CD8-positive, alpha-beta memory T cell (primary cell): ENCODE data around the gene LIMK2. TPM values are rescaled to one million over a fixed set of nuclear protein-coding genes. Genes with fewer than 3 reads are reported as not detected.
"Not testable (repeated sequence)": the region's sequence is repeated elsewhere in the genome, so short reads cannot be mapped to it uniquely, and the experiment has no call there.

Experiments used
- CTCF ChIA-PET: fragments of 350-600 bp; sonication (Branson Sonifier 250); formaldehyde crosslinking; loops from one replicate; lab custom pipeline; 2021; ENCODE audit warnings: antibody characterized with exemption; lab: Charles Lee
- POLR2A ChIA-PET: fragments of 350-600 bp; sonication (Branson Sonifier 250); formaldehyde crosslinking; loops from one replicate; lab custom pipeline; 2021; ENCODE audit warnings: antibody characterized with exemption; lab: Charles Lee
- DNase-seq, 5 donors: peaks; one replicate each; pipeline versions ENCODE4 v3.0.0 to v3.0.0-alpha.2; 2020 to 2022; ENCODE audit warnings: mixed read lengths in 1 of 5
- H3K27ac ChIP-seq: one replicate; pipeline ENCODE4 v1.7.0; 2013; ENCODE audit warnings: low read depth, mild to moderate bottlenecking, low read length, moderate library complexity
- H3K27me3 ChIP-seq: 2 replicates; pipeline ENCODE4 v1.7.0; 2013; ENCODE audit warnings: low read length, mild to moderate bottlenecking; ENCODE audit not compliant: insufficient read depth, poor library complexity, severe bottlenecking
- H3K36me3 ChIP-seq: 2 replicates; pipeline ENCODE4 v1.7.0; 2013; ENCODE audit warnings: mild to moderate bottlenecking, low read length, moderate library complexity; ENCODE audit not compliant: insufficient read depth
- H3K4me1 ChIP-seq: 2 replicates; pipeline ENCODE4 v1.7.0; 2013; ENCODE audit warnings: mild to moderate bottlenecking, low read length, moderate library complexity; ENCODE audit not compliant: insufficient read depth
- H3K4me3 ChIP-seq: 2 replicates; pipeline ENCODE4 v1.7.0; 2013; ENCODE audit warnings: mild to moderate bottlenecking, low read length
- H3K9me3 ChIP-seq: 2 replicates; pipeline ENCODE4 v1.7.0; 2013; ENCODE audit warnings: mild to moderate bottlenecking, low read length
- H3K27ac Mint-ChIP-seq, 8 donors: one replicate each; pipeline ENCODE4 v1.8.0; 2020 to 2021; ENCODE audit warnings: mixed read lengths in 8 of 8, mild to moderate bottlenecking in 6 of 8, inconsistent platforms in 3 of 8, moderate library complexity in 3 of 8
- H3K27me3 Mint-ChIP-seq, 2 donors: one replicate each; pipeline ENCODE4 v1.8.0; 2020 to 2021; ENCODE audit warnings: mixed read lengths in 2 of 2, mild to moderate bottlenecking in 1 of 2, moderate library complexity in 1 of 2
- H3K36me3 Mint-ChIP-seq, 3 donors: one replicate each; pipeline ENCODE4 v1.8.0; 2020 to 2021; ENCODE audit warnings: mixed read lengths in 3 of 3, inconsistent platforms in 1 of 3, mild to moderate bottlenecking in 1 of 3
- H3K4me1 Mint-ChIP-seq, 3 donors: one replicate each; pipeline ENCODE4 v1.8.0; 2020 to 2021; ENCODE audit warnings: mixed read lengths in 3 of 3, inconsistent platforms in 1 of 3, mild to moderate bottlenecking in 1 of 3
- H3K4me3 Mint-ChIP-seq, 7 donors: one replicate each; pipeline ENCODE4 v1.8.0; 2020 to 2021; ENCODE audit warnings: mixed read lengths in 7 of 7, mild to moderate bottlenecking in 6 of 7, moderate library complexity in 4 of 7, inconsistent platforms in 2 of 7
- H3K9me3 Mint-ChIP-seq, 5 donors: one replicate each; pipeline ENCODE4 v1.8.0; 2020 to 2022; ENCODE audit warnings: mixed read lengths in 5 of 5, mild to moderate bottlenecking in 3 of 5, moderate library complexity in 2 of 5, inconsistent platforms in 1 of 5
- polyA plus RNA-seq: library from polyadenylated mRNA; unstranded; fragments of 300-500 nt; fragmentation: Illumina TruSeq; gene quantifications from one replicate; pipeline ENCODE4 v1.2.3, GENCODE V29; 2021
- total RNA-seq, 2 experiments: library from RNA; stranded (reverse); gene quantifications; one replicate each; pipeline ENCODE4 v1.2.3, GENCODE V29; 2021

Gene LIMK2
- total and polyA plus RNA-seq, 3 experiments from 2014 or later: 19.0 to 27.7 (median 25.1) TPM

GRCh38 chr22:31204352-31204984, 7.6 kb upstream of the LIMK2 start:
- H3K4me3 ChIP-seq, CTCF ChIA-PET, POLR2A ChIA-PET, DNase-seq, H3K9me3 Mint-ChIP-seq, H3K27me3 ChIP-seq, H3K27me3 Mint-ChIP-seq, H3K36me3 ChIP-seq, H3K4me1 Mint-ChIP-seq, H3K4me3 Mint-ChIP-seq, H3K4me1 ChIP-seq, H3K27ac ChIP-seq, H3K9me3 ChIP-seq: not testable (repeated sequence)
- Mint-ChIP-seq H3K27ac (peak overlapping the region in 2 of 8 donors; percentile 63 to 66), H3K36me3 (peaks cover 5 to 57% (median 8%) of the 10 kb centered on the region in 3 donors)

GRCh38 chr22:31205059-31205458, 7.0 kb upstream of the LIMK2 start:
- H3K4me3 ChIP-seq, H3K9me3 Mint-ChIP-seq, CTCF ChIA-PET, H3K4me1 ChIP-seq, POLR2A ChIA-PET, H3K27me3 ChIP-seq, H3K36me3 ChIP-seq, H3K27ac ChIP-seq, H3K4me3 Mint-ChIP-seq, DNase-seq, H3K4me1 Mint-ChIP-seq, H3K9me3 ChIP-seq, H3K27me3 Mint-ChIP-seq: not testable (repeated sequence)
- Mint-ChIP-seq H3K36me3 (peaks cover 5 to 52% (median 8%) of the 10 kb centered on the region in 3 donors), H3K27ac (peak overlapping the region in 1 of 8 donors; percentile 72)

GRCh38 chr22:31206460-31206859, 5.6 kb upstream of the LIMK2 start:
- CTCF ChIA-PET, H3K4me3 Mint-ChIP-seq, POLR2A ChIA-PET, DNase-seq, H3K4me3 ChIP-seq, H3K27ac ChIP-seq, H3K27me3 ChIP-seq, H3K36me3 ChIP-seq, H3K9me3 Mint-ChIP-seq, H3K9me3 ChIP-seq, H3K27me3 Mint-ChIP-seq: not testable (repeated sequence)
- Mint-ChIP-seq H3K4me1 (peaks cover 18 to 21% (median 19%) of the 10 kb centered on the region in 3 donors), H3K27ac (peak overlapping the region in 3 of 8 donors; percentile 21 to 74 (median 47)), H3K36me3 (peaks cover 5 to 41% (median 8%) of the 10 kb centered on the region in 3 donors)
- peaks cover 17% of the 10 kb centered on the region for H3K4me1 ChIP-seq

- H3K27ac Mint-ChIP-seq: peak overlapping the region in 4 of 8 donors; percentile 39 to 79 (median 48)
- no peak for DNase-seq
- ChIA-PET CTCF (interaction anchor here (1.0 to 1.2 kb wide), 5 partner anchors 47 to 572 kb away, joined by 3 to 5 read pairs (median 3); partner anchors contain the start of gene RNF185), POLR2A (interaction anchor here (0.9 kb wide), 1 partner anchor 84 kb away, joined by 3 read pairs; no protein-coding TSS in a partner anchor)
- peaks cover 22 to 27% (median 25%) of the 10 kb centered on the region in 3 donors for H3K4me1 Mint-ChIP-seq
- Histone ChIP-seq H3K27ac (no peak overlapping the region), H3K4me1 (peaks cover 22% of the 10 kb centered on the region), H3K36me3 (no peaks in the 10 kb centered on the region), H3K9me3 (no peaks in the 10 kb centered on the region), H3K4me3 (no peak overlapping the region), H3K27me3 (no peaks in the 10 kb centered on the region)
- no peaks in the 10 kb centered on the region for H3K9me3 Mint-ChIP-seq
- H3K4me3 Mint-ChIP-seq: no peak overlapping the region
- peaks cover 2 to 35% (median 6%) of the 10 kb centered on the region in 3 donors for H3K36me3 Mint-ChIP-seq
- no peaks in the 10 kb centered on the region for H3K27me3 Mint-ChIP-seq
Observed at GRCh38 chr22:31206896-31207687, 5.0 kb upstream of the LIMK2 start.

GRCh38 chr22:31210556-31211421, 1.3 kb upstream of the LIMK2 start:
- peak overlapping the region; percentile 89 to 96 (median 93) for H3K27ac Mint-ChIP-seq
- Histone ChIP-seq H3K27ac (no peak overlapping the region), H3K27me3 (no peaks in the 10 kb centered on the region), H3K36me3 (no peaks in the 10 kb centered on the region), H3K4me3 (peak overlapping the region; percentile 93), H3K4me1 (peaks cover 32% of the 10 kb centered on the region), H3K9me3 (no peaks in the 10 kb centered on the region)
- POLR2A ChIA-PET: interaction anchor here (0.6 to 1.4 kb wide), 4 partner anchors 13 to 189 kb away, joined by 3 to 6 read pairs (median 4); partner anchors contain the start of gene RNF185
- CTCF ChIA-PET: interaction anchor here (0.7 to 5.5 kb wide), 20 partner anchors 10 to 289 kb away, joined by 3 to 55 read pairs (median 5); partner anchors contain the start of gene PIK3IP1
- H3K27me3 Mint-ChIP-seq: no peaks in the 10 kb centered on the region
- H3K4me3 Mint-ChIP-seq: peak overlapping the region; percentile 82 to 96 (median 87)
- H3K4me1 Mint-ChIP-seq: peaks cover 37 to 53% (median 44%) of the 10 kb centered on the region in 3 donors
- peaks cover 0 to 12% (median 0%) of the 10 kb centered on the region in 3 donors for H3K36me3 Mint-ChIP-seq
- peak in 1 of 5 donors; percentile 8 for DNase-seq
- no peaks in the 10 kb centered on the region for H3K9me3 Mint-ChIP-seq

- ChIA-PET CTCF (interaction anchor here (0.7 to 5.5 kb wide), 21 partner anchors 11 to 289 kb away, joined by 3 to 55 read pairs (median 5); partner anchors contain the start of gene PIK3IP1), POLR2A (interaction anchor here (0.9 to 2.5 kb wide), 3 partner anchors 52 to 79 kb away, joined by 3 to 17 read pairs (median 3); partner anchors contain the start of gene RNF185)
- Mint-ChIP-seq H3K36me3 (peaks cover 0 to 7% (median 0%) of the 10 kb centered on the region in 3 donors), H3K4me1 (peaks cover 42 to 59% (median 49%) of the 10 kb centered on the region in 3 donors), H3K27ac (peak overlapping the region; percentile 89 to 96 (median 93)), H3K4me3 (peak overlapping the region; percentile 82 to 96 (median 87)), H3K9me3 (no peaks in the 10 kb centered on the region), H3K27me3 (no peaks in the 10 kb centered on the region)
- DNase-seq: no peak
- H3K27me3 ChIP-seq: no peaks in the 10 kb centered on the region
- H3K4me3 ChIP-seq: peak overlapping the region; percentile 93
- H3K36me3 ChIP-seq: no peaks in the 10 kb centered on the region
- H3K9me3 ChIP-seq: no peaks in the 10 kb centered on the region
- H3K4me1 ChIP-seq: peaks cover 32% of the 10 kb centered on the region
- peak overlapping the region; percentile 69 for H3K27ac ChIP-seq
Observed at GRCh38 chr22:31211482-31211861, 626 bp upstream of the LIMK2 start.
